ENCODE measurements around the gene REX1BD. TPM values are rescaled to one million over a fixed set of nuclear protein-coding genes. Genes with fewer than 3 reads are reported as not detected.
A peak's percentile ranks its signal among the peaks of the same experiment; 100 is the strongest.

Gene REX1BD
- total RNA-seq, 1 donor from 2014 or later, result 47.4 TPM

GRCh38 chr19:18551631-18552030 is 37.0 kb upstream of the REX1BD start:
- Histone ChIP-seq H3K4me2 (ENCODE audit: low read length) (no peak overlapping the region), H3K4me1 (ENCODE audit: insufficient read depth, low read length) (no peaks in the 10 kb centered on the region), H3K9me3 (ENCODE audit: insufficient read depth, low read depth, low read length) (no peaks in the 10 kb centered on the region), H3K79me2 (ENCODE audit: insufficient read depth, low read length) (no peaks in the 10 kb centered on the region), H3K9ac (ENCODE audit: low read length) (no peak overlapping the region), H3K36me3 (ENCODE audit: insufficient read depth, low read length) (no peaks in the 10 kb centered on the region), H3K27me3 (ENCODE audit: insufficient read depth, low read length) (no peaks in the 10 kb centered on the region), H3K4me3 (ENCODE audit: insufficient read depth, low read depth, low read length) (no peak overlapping the region), H3K27ac (ENCODE audit: low read depth, low read length) (no peak overlapping the region), H4K20me1 (ENCODE audit: insufficient read depth, low read length) (no peaks in the 10 kb centered on the region), H2AFZ (ENCODE audit: low read depth, low read length) (no peak overlapping the region)
- Mint-ChIP-seq H3K4me3 (ENCODE audit: unreplicated experiment) (no peak overlapping the region), H3K36me3 (ENCODE audit: low read depth, unreplicated experiment) (no peaks in the 10 kb centered on the region), H3K9me3 (ENCODE audit: unreplicated experiment) (peaks cover 2% of the 10 kb centered on the region), H3K27me3 (ENCODE audit: low read depth, unreplicated experiment) (no peaks in the 10 kb centered on the region), H3K4me1 (ENCODE audit: low read depth, unreplicated experiment) (no peaks in the 10 kb centered on the region), H3K27ac (ENCODE audit: unreplicated experiment) (no peak overlapping the region)
- no peak for TF ChIP-seq CTCF (IDR thresholded peaks at IDR 0.05; ENCODE audit: insufficient read depth, low read depth, low read length)
- no peak for TF ChIP-seq EZH2 (IDR thresholded peaks at IDR 0.05; ENCODE audit: insufficient read depth, low read length)
- DNase-seq (ENCODE audit: low read depth), result no peak
- FAIRE-seq, result no peak

DNA sequence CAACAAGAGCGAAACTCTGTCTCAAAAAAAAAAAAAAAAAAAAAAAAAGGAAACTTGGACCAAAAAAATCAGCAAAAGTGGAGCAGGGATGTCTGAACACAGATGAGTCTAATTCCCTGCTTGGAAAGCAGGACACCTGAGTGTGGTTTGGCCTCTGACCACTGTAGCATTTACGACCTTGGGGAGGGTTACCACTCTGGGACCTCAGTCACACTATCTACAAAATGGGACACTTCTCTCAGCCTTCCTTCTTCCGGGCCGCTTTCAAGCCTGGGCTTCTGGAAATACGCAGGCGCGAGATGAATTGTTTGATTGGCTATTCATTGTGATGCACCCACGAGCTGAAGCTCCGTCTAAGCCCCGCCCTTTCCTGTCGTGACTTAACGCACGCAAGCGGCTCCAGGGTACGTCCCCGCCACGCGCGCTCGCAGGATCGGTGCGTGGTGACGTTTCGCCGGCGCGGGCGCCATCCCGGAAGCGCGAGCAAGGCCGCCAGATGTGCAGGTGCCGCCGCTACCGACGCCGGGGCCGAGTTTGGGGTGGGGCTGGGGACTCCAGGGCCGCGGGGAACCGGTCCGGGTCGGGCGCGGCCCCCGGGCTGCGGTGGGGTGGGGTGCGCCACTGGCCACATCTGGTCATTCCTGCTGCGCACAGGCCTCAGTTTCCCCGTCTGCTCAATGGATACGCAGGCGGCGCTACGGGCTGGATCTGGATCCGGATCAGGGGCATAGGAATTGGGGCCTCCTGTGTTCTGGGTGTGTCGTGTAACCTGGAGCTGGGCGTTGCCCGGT is 31.0 kb upstream of the REX1BD start, which contains the start of gene KXD1:
Gene KXD1, plus strand, starts transcription at position 460 of the 791 bp plus-strand sequence. CDS start 4,187 bp downstream, outside the sequence.
- peak within 1 kb of the TSS; percentile 98 for H3K4me2 ChIP-seq (ENCODE audit: low read length)
- Mint-ChIP-seq H3K36me3 (ENCODE audit: low read depth, unreplicated experiment) (peaks cover 2% of the 10 kb centered on the region), H3K9me3 (ENCODE audit: unreplicated experiment) (no peaks in the 10 kb centered on the region), H3K4me1 (ENCODE audit: low read depth, unreplicated experiment) (peaks cover 6% of the 10 kb centered on the region), H3K4me3 (ENCODE audit: unreplicated experiment) (peak within 1 kb of the TSS; percentile 97), H3K27ac (ENCODE audit: unreplicated experiment) (peak within 1 kb of the TSS; percentile 94), H3K27me3 (ENCODE audit: low read depth, unreplicated experiment) (no peaks in the 10 kb centered on the region)
- peak; percentile 97 for DNase-seq (ENCODE audit: low read depth)
- peak within 1 kb of the TSS; percentile 65 for H3K27ac ChIP-seq (ENCODE audit: low read depth, low read length)
- peak; percentile 65 for FAIRE-seq
- TF ChIP-seq CTCF (IDR thresholded peaks at IDR 0.05; ENCODE audit: insufficient read depth, low read depth, low read length) (no peak), EZH2 (IDR thresholded peaks at IDR 0.05; ENCODE audit: insufficient read depth, low read length) (no peak)
- peaks cover 42% of the 10 kb centered on the region for H3K79me2 ChIP-seq (ENCODE audit: insufficient read depth, low read length)
- no peaks in the 10 kb centered on the region for H3K36me3 ChIP-seq (ENCODE audit: insufficient read depth, low read length)
- peak within 1 kb of the TSS; percentile 94 for H3K9ac ChIP-seq (ENCODE audit: low read length)
- no peaks in the 10 kb centered on the region for H3K27me3 ChIP-seq (ENCODE audit: insufficient read depth, low read length)
- H4K20me1 ChIP-seq (ENCODE audit: insufficient read depth, low read length), result peaks cover 14% of the 10 kb centered on the region
- peaks cover 9% of the 10 kb centered on the region for H3K4me1 ChIP-seq (ENCODE audit: insufficient read depth, low read length)
- peak within 1 kb of the TSS; percentile 91 for H3K4me3 ChIP-seq (ENCODE audit: insufficient read depth, low read depth, low read length)
- H2AFZ ChIP-seq (ENCODE audit: low read depth, low read length), result peak within 1 kb of the TSS; percentile 91
- H3K9me3 ChIP-seq (ENCODE audit: insufficient read depth, low read depth, low read length), result no peaks in the 10 kb centered on the region

- Histone ChIP-seq H4K20me1 (ENCODE audit: insufficient read depth, low read length) (peaks cover 14% of the 10 kb centered on the region), H3K27ac (ENCODE audit: low read depth, low read length) (peak overlapping the region; percentile 65), H3K79me2 (ENCODE audit: insufficient read depth, low read length) (peaks cover 42% of the 10 kb centered on the region), H3K36me3 (ENCODE audit: insufficient read depth, low read length) (peaks cover 3% of the 10 kb centered on the region), H3K4me2 (ENCODE audit: low read length) (peak overlapping the region; percentile 98), H3K4me3 (ENCODE audit: insufficient read depth, low read depth, low read length) (peak overlapping the region; percentile 91), H3K4me1 (ENCODE audit: insufficient read depth, low read length) (peaks cover 9% of the 10 kb centered on the region), H3K9me3 (ENCODE audit: insufficient read depth, low read depth, low read length) (no peaks in the 10 kb centered on the region), H3K9ac (ENCODE audit: low read length) (peak overlapping the region; percentile 94), H2AFZ (ENCODE audit: low read depth, low read length) (peak overlapping the region; percentile 91), H3K27me3 (ENCODE audit: insufficient read depth, low read length) (no peaks in the 10 kb centered on the region)
- no peaks in the 10 kb centered on the region for H3K27me3 Mint-ChIP-seq (ENCODE audit: low read depth, unreplicated experiment)
- peak overlapping the region; percentile 94 for H3K27ac Mint-ChIP-seq (ENCODE audit: unreplicated experiment)
- peaks cover 6% of the 10 kb centered on the region for H3K4me1 Mint-ChIP-seq (ENCODE audit: low read depth, unreplicated experiment)
- no peak for DNase-seq (ENCODE audit: low read depth)
- no peak for TF ChIP-seq CTCF (IDR thresholded peaks at IDR 0.05; ENCODE audit: insufficient read depth, low read depth, low read length)
- no peak for TF ChIP-seq EZH2 (IDR thresholded peaks at IDR 0.05; ENCODE audit: insufficient read depth, low read length)
- FAIRE-seq, result no peak
- peaks cover 8% of the 10 kb centered on the region for H3K36me3 Mint-ChIP-seq (ENCODE audit: low read depth, unreplicated experiment)
- H3K4me3 Mint-ChIP-seq (ENCODE audit: unreplicated experiment), result peak overlapping the region; percentile 97
- H3K9me3 Mint-ChIP-seq (ENCODE audit: unreplicated experiment), result no peaks in the 10 kb centered on the region
Observed at GRCh38 chr19:18558202-18558555, 30.4 kb upstream of the REX1BD start.

Data from astrocyte (in vitro differentiated cells and primary cell).